Measurements from ENCODE around the gene MTOR.

GRCh38 chr1:11080931-11081330 lies 181.4 kb downstream of the MTOR start:
- no peak for TF ChIP-seq CTCF (IDR thresholded peaks at IDR 0.05; ENCODE audit: low read length)
- no peak for TF ChIP-seq EZH2phosphoT487 (IDR thresholded peaks at IDR 0.05; ENCODE audit: low read length)
- no peak for TF ChIP-seq EZH2 (optimal IDR thresholded peaks at IDR 0.05; ENCODE audit: low read depth, low read length)
